GM12878 (cell line): ENCODE results near the gene WNT16. TPM values are rescaled to one million over a fixed set of nuclear protein-coding genes. Genes with fewer than 3 reads are reported as not detected.

Source experiments
- ATAC-seq: fragments of 200-7000 bp; cut with Tn5 transposase; 3 replicates; pipeline ENCODE4 v1.9.1; 2020; ENCODE audit warnings: mild to moderate bottlenecking, moderate library complexity
- BruUV-seq: library from RNA; stranded (reverse); fragments of 400-500 nt; replicated peaks from 2 replicates; lab custom pipeline; 2021; lab: Mats Ljungman, UMichigan
- CTCF ChIA-PET: fragments of 300-600 bp; sonication (Branson Sonifier 250); formaldehyde crosslinking; extraction: SDS; loops from one replicate; lab custom pipeline; 2021; ENCODE audit warnings: inconsistent platforms; lab: Yijun Ruan, JAX
- POLR2A ChIA-PET: fragments of 350-600 bp; formaldehyde crosslinking; extraction: SDS; loops from one replicate; lab custom pipeline; 2021; ENCODE audit warnings: inconsistent platforms; lab: Charles Lee
- RAD21 ChIA-PET: fragments of 300-600 bp; sonication (Branson Sonifier 250); formaldehyde crosslinking; loops from one replicate; lab custom pipeline; 2023; ENCODE audit warnings: antibody characterized with exemption; ENCODE audit not compliant: unreplicated experiment; lab: Charles Lee
- SMC1A ChIA-PET: fragments of 300-600 bp; sonication (Branson Sonifier 250); formaldehyde crosslinking; loops from one replicate; lab custom pipeline; 2023; ENCODE audit not compliant: unreplicated experiment, uncharacterized antibody; lab: Charles Lee
- DNase-seq: peaks from one replicate; pipeline ENCODE4 v3.0.0-alpha.2; 2011; ENCODE audit warnings: low read depth, low spot score
- FAIRE-seq: peaks from 3 replicates; lab custom pipeline; 2011; peaks lifted over from hg19 to GRCh38; lab: Jason Lieb, UNC
- H2AFZ ChIP-seq: 2 replicates; pipeline ENCODE4 v1.6.0; 2011; ENCODE audit warnings: low read depth, low read length, control low read depth; ENCODE audit not compliant: control insufficient read depth
- H3K27ac ChIP-seq: 2 replicates; pipeline ENCODE4 v1.5.1; 2011; ENCODE audit warnings: control low read depth; ENCODE audit not compliant: control insufficient read depth, insufficient read depth
- H3K27me3 ChIP-seq, 2 experiments: replicated peaks in 1 of 2; 2 replicates each; pipeline versions ENCODE4 v1.6.0 to v1.6.1; 2011; ENCODE audit warnings: low read length in 1 of 2; ENCODE audit not compliant: control insufficient read depth in 2 of 2, insufficient read depth in 2 of 2
- H3K36me3 ChIP-seq, 2 experiments: 2 replicates each; pipeline ENCODE4 v1.5.1; 2011; ENCODE audit warnings: low read length in 1 of 2; ENCODE audit not compliant: control insufficient read depth in 2 of 2, insufficient read depth in 2 of 2
- H3K4me1 ChIP-seq: 2 replicates; pipeline ENCODE4 v1.6.1; 2011; ENCODE audit warnings: mild to moderate bottlenecking, low read length, moderate library complexity, mixed read lengths; ENCODE audit not compliant: control insufficient read depth, insufficient read depth
- H3K4me2 ChIP-seq: 2 replicates; pipeline ENCODE4 v1.6.0; 2011; ENCODE audit warnings: control low read depth; ENCODE audit not compliant: control insufficient read depth, insufficient read depth
- H3K4me3 ChIP-seq: fragments of 200-600 bp; sonication (generic); 2 replicates; pipeline ENCODE4 v1.5.1; 2016
- H3K79me2 ChIP-seq: 2 replicates; pipeline ENCODE4 v1.6.0; 2011; ENCODE audit warnings: low read length; ENCODE audit not compliant: control insufficient read depth, insufficient read depth
- H3K9ac ChIP-seq: 2 replicates; pipeline ENCODE4 v1.8.0; 2011; ENCODE audit warnings: low read length, control low read depth, mixed read lengths; ENCODE audit not compliant: control insufficient read depth, insufficient read depth
- H3K9me3 ChIP-seq: replicated peaks from 3 replicates; pipeline ENCODE4 v1.5.1; 2011; ENCODE audit warnings: mild to moderate bottlenecking, low read length; ENCODE audit not compliant: control insufficient read depth, insufficient read depth
- H4K20me1 ChIP-seq: 2 replicates; pipeline ENCODE4 v1.6.0; 2011; ENCODE audit not compliant: control insufficient read depth, insufficient read depth
- EZH2 ChIP-seq: IDR thresholded peaks from 2 replicates; pipeline ENCODE4 v1.6.1; 2012; ENCODE audit warnings: low read depth, mild to moderate bottlenecking, control low read depth, inconsistent platforms, low read length, borderline replicate concordance; ENCODE audit not compliant: control insufficient read depth
- HDAC6 ChIP-seq: fragments of 200-600 bp; sonication (generic); IDR thresholded peaks from one replicate; pipeline ENCODE4 v1.8.0; 2017; ENCODE audit warnings: antibody characterized with exemption; ENCODE audit not compliant: unreplicated experiment
- REST ChIP-seq: IDR thresholded peaks from 2 replicates; pipeline ENCODE4 v1.6.1; 2012; ENCODE audit warnings: mild to moderate bottlenecking, low read depth, low read length
- SP1 ChIP-seq: IDR thresholded peaks from one replicate; pipeline ENCODE4 v1.6.1; 2011; ENCODE audit warnings: low read depth, low read length
- TARDBP ChIP-seq: IDR thresholded peaks from 2 replicates; pipeline ENCODE4 v1.6.1; 2016; ENCODE audit warnings: borderline replicate concordance
- WGBS: methylation state at CpG from one replicate; pipeline ENCODE4 v1.1.6; 2016; ENCODE audit warnings: low lambda C conversion rate; ENCODE audit not compliant: insufficient replicate concordance, insufficient coverage; ENCODE audit errors: missing lambda C conversion rate; 5-methylcytosine and 5-hydroxymethylcytosine counted together
- in situ Hi-C: fragments of 300-500 bp; cut with MboI; formaldehyde crosslinking; loops from 9 replicates; pipeline ENCODE4 v1.14.3; 2018; ENCODE audit warnings: mixed read lengths
- intact Hi-C: fragments of 100-400 bp; cut with micrococcal nuclease; formaldehyde crosslinking; loops from one replicate; pipeline ENCODE4 v1.14.2; 2022; ENCODE audit not compliant: unreplicated experiment
- polyA plus RNA-seq, 11 experiments: library from polyadenylated mRNA; depleted of rRNA in 4 of 11; unstranded in 6 of 11; stranded (reverse) in 5 of 11; fragments of >200 nt; fragmentation: Nextera tagmentation in 4 of 11; fragmentation: Illumina TruSeq in 1 of 11; extraction: Ambion mirVana in 4 of 11; extraction: Trizol in 1 of 11; gene quantifications; 1 replicate in 1 of 11; 2 replicates in 10 of 11; pipeline versions ENCODE4 v1.2.1 to v1.2.3, GENCODE V29; 2011 to 2016; ENCODE audit warnings: inconsistent platforms in 2 of 11, missing spikeins in 2 of 11, low read depth in 1 of 11
- total RNA-seq, 4 experiments: library from RNA; depleted of rRNA in 3 of 4; stranded (reverse); fragments of >200 nt in 3 of 4; fragmentation: Illumina TruSeq in 1 of 4; extraction: Trizol in 1 of 4; gene quantifications; 2 replicates each; pipeline versions ENCODE4 v1.2.1 to v1.2.3, GENCODE V29; 2013 to 2021

Gene WNT16
- total and polyA plus RNA-seq, 10 of the 15 experiments (the other 5 are each of a cell fraction or from before 2014, with no cell fraction given) = 0.05 to 0.11 (median 0.06) TPM; not detected in 5

GRCh38 chr7:121360564-121360963, 31.8 kb downstream of the WNT16 start:
- H3K27ac ChIP-seq = no peak overlapping the region
- H3K4me2 ChIP-seq = no peak overlapping the region
- H2AFZ ChIP-seq = no peak overlapping the region
- no peaks in the 10 kb centered on the region for H3K9me3 ChIP-seq
- H3K36me3 ChIP-seq = peaks cover 0 to 4% of the 10 kb centered on the region in 2 experiments; a peak in 3 of 4 replicates
- no peak overlapping the region for H3K9ac ChIP-seq
- no peak overlapping the region for H3K4me3 ChIP-seq
- TF ChIP-seq EZH2 (no peak), TARDBP (no peak), SP1 (no peak), HDAC6 (no peak), REST (no peak)
- TF ChIP-seq, all 136 proteins: peak for 0
- no peak for DNase-seq
- Histone ChIP-seq H3K79me2 (no peaks in the 10 kb centered on the region), H4K20me1 (no peaks in the 10 kb centered on the region), H3K4me1 (no peaks in the 10 kb centered on the region), H3K27me3 (no peaks in the 10 kb centered on the region)
- POLR2A ChIA-PET = interaction anchor here (0.5 to 0.9 kb wide), 2 partner anchors 9 to 13 kb away, joined by 3 read pairs; no protein-coding TSS in a partner anchor
- CTCF ChIA-PET = interaction anchor here (0.7 to 2.1 kb wide), 4 partner anchors 41 to 188 kb away, joined by 3 to 10 read pairs (median 5); no protein-coding TSS in a partner anchor
- RAD21 ChIA-PET = interaction anchor here (1.1 to 1.9 kb wide), 2 partner anchors 9 to 36 kb away, joined by 4 to 5 read pairs; partner anchors contain the start of gene FAM3C
- no peak for ATAC-seq
- FAIRE-seq = no peak
- SMC1A ChIA-PET = interaction anchor here (0.7 to 3.3 kb wide), 9 partner anchors 9 to 634 kb away, joined by 3 to 19 read pairs (median 4); no protein-coding TSS in a partner anchor
- in situ Hi-C loops = loop anchor here (10.0 kb wide), 1 partner anchor 634 kb away; no protein-coding TSS in a partner anchor
- intact Hi-C loops = no loop called here
- 85% methylated on average over 5 of the region's 5 CpGs for WGBS
- no TSS peak for BruUV-seq
